Activated naive CD4-positive, alpha-beta T cell treated with anti-CD3 and anti-CD28 coated beads, Interleukin-2, amount 50 U/mL, for 16 hours (primary cell): ENCODE data around the gene CNTNAP3B.
"Not testable (repeated sequence)": the region's sequence is repeated elsewhere in the genome, so short reads cannot be mapped to it uniquely, and the experiment has no call there.

Experiments used
- DNase-seq: peaks from one replicate; pipeline ENCODE4 v3.0.0-alpha.2; 2020

CNTNAP3B gene

DNA sequence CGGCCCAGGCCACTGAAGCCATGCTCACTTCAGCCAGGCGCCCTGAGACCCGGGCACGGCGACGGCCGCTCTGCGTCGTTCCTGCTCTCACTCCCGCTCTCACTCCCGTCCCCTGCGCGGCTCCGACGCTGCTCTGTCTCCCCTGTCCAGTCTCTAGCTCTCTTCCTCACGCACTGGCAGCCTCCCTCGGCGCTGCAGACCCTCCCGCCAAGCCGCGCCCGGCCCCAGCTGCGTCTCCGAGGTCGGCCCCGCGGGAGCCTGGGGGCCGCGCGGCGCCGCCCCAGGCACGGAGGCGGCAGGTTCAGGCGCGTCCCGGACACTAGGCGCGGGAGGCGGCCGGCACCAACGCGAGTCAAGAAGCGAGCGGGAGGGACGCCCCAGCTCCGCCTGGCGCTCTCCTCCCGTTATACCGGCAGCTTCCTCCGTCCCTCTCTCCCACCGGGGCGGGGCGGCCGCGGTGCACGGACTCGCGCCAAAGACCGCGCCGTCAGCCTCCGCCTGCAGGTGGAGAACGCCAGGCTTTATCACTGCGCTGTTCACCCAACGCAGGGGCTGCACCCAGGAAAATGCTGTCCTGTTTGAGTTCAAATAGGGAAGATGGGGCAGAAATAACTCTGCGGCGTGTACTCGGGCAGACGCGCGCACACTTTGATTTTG is at the start of gene CNTNAP3B:
Gene CNTNAP3B, minus strand, starts transcription at position 354 of the 657 bp plus-strand sequence. Its CDS starts 332 bp downstream, at position 22.
- DNase-seq: not testable (repeated sequence)

- DNase-seq: not testable (repeated sequence)
Measured at GRCh38 chr9:42160299-42160698, 31.1 kb upstream of the CNTNAP3B start.

- not testable (repeated sequence) for DNase-seq
Measured at GRCh38 chr9:42127056-42127841, 2.0 kb downstream of the CNTNAP3B start.

- not testable (repeated sequence) for DNase-seq
Measured at GRCh38 chr9:42121007-42121406, 8.2 kb downstream of the CNTNAP3B start.

DNA sequence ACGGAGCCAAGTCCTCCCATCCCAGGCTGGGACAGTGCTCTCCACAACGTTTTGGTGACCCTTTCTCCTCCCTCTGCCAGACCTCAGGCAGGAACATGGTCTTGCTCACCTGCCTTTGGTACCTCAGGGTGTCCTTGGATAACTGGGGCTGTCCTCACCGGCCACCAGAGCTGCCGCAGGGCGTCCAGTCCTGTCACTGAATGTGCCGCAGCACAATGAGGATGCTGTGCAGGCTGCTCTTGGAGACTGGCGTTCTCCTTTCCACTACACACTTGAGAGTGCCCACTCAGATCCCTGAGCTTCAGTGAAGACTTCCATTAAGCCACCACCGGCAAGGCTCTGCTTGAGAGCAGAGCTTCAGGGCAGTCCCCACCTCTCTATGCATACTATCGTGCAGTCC is 33.3 kb downstream of the CNTNAP3B start:
- not testable (repeated sequence) for DNase-seq

DNA sequence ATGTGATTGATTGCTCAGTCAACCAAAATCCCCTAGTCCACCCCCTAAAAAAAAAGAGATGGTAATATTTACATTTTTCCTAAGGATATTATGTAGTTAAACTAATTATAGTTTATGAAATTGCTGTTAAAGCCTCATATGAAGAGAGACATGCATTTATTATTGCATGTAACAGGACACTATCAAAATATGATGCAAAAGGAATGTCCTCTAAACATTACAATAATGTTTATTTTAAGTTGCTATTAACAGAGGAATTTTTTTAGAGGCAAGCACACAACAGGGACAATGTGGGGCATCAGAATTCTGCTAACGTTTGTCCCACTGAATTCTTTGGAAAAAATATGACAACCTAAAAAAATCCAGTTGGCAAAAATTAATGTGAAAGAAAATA is 44.7 kb downstream of the CNTNAP3B start:
- not testable (repeated sequence) for DNase-seq

- DNase-seq: not testable (repeated sequence)
Measured at GRCh38 chr9:42083877-42084558, 45.2 kb downstream of the CNTNAP3B start.

- DNase-seq: not testable (repeated sequence)
Measured at GRCh38 chr9:42080376-42080775, 48.9 kb downstream of the CNTNAP3B start.

GRCh38 chr9:42074868-42075267 is 54.4 kb downstream of the CNTNAP3B start:
- not testable (repeated sequence) for DNase-seq

GRCh38 chr9:42071026-42071425 is 58.2 kb downstream of the CNTNAP3B start:
- DNase-seq: not testable (repeated sequence)

GRCh38 chr9:42070035-42070799 is 59.0 kb downstream of the CNTNAP3B start:
- DNase-seq: not testable (repeated sequence)

DNA sequence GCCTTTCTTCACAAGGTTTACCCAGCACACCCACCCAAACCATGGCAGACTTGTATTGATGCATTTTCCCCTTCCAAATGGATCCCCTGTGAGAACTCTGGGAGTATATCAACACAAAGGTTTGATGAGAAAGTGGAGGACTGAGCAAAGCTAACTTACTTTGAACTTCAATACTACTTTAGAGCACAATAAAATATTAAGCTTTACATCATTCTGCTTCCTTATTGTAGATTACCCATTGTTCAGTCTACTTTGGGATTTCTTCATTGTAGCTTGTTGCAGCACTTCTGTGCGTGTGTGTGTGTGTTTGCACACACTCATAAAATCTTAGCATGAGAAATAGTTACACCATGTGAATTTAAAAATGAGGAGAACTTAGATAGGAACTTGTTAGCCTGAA is 75.4 kb downstream of the CNTNAP3B start:
- not testable (repeated sequence) for DNase-seq

GRCh38 chr9:42050701-42051100 is 78.5 kb downstream of the CNTNAP3B start:
- DNase-seq: not testable (repeated sequence)

- not testable (repeated sequence) for DNase-seq
Measured at GRCh38 chr9:42044422-42045010, 84.7 kb downstream of the CNTNAP3B start.

- not testable (repeated sequence) for DNase-seq
Measured at GRCh38 chr9:42033541-42033940, 95.7 kb downstream of the CNTNAP3B start.

DNA sequence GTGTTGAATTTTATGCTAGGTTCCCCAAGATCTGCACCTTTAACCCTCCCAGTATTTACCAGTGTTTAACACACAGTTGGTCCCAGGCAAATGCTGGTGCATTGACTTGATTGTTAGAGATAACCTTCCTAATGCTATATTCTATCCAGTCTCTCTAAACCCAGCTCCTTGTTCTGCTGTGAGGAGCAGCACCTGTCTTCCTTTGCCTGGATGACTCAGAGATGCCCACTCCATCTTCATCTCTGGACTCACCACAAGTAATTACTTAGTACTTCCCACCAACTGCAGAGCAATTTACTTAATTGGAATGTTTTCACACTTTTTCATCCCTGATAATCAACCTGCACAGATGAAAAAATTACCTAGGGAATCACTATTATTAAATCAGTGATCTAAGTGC is 108.6 kb downstream of the CNTNAP3B start:
- DNase-seq: not testable (repeated sequence)

- DNase-seq: not testable (repeated sequence)
Measured at GRCh38 chr9:42018220-42018922, 110.9 kb downstream of the CNTNAP3B start.

GRCh38 chr9:42014317-42014716 is 114.9 kb downstream of the CNTNAP3B start:
- DNase-seq: not testable (repeated sequence)

GRCh38 chr9:41991607-41992006 is 137.6 kb downstream of the CNTNAP3B start:
- not testable (repeated sequence) for DNase-seq

DNA sequence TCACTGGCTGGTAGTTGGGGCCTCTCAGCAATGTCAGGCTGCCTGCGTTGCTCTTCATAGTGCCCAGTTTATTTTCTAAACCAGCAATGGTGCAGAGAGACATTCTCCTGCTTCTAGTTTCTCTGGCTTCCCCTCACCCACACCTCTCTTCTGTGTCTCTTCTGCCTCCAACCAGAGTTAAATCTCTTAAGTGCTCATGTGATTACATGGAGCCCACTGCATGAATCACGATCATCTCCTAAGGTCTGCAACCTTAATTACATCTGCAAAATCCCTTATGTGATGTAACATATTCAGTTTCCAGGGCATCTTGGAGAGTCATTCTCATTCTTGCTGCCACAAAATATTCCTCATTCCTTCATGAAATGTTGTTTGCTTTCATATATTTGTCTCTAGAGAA is 149.0 kb downstream of the CNTNAP3B start:
- DNase-seq: not testable (repeated sequence)

GRCh38 chr9:41977965-41978600 is 151.1 kb downstream of the CNTNAP3B start:
- not testable (repeated sequence) for DNase-seq
